SK-N-SH treated with all-trans-retinoic acid at 6 μM for 48 hours (cell line): ENCODE measurements around the gene FCHSD2.

Experiments
- ISL1 ChIP-seq: fragments of 250-450 bp; sonication (Bioruptor Pico); IDR thresholded peaks from 2 replicates; pipeline ENCODE4 v2.1.2; 2022; ENCODE audit warnings: mild to moderate bottlenecking, moderate library complexity
- RARB ChIP-seq: fragments of 250-450 bp; sonication (Bioruptor Pico); IDR thresholded peaks from 2 replicates; pipeline ENCODE4 v1.8.0; 2021; ENCODE audit warnings: mild to moderate bottlenecking, moderate library complexity
- SNAI2 ChIP-seq: fragments of 250-450 bp; sonication (Bioruptor Pico); IDR thresholded peaks from 2 replicates; pipeline ENCODE4 v1.5.0; 2020; ENCODE audit warnings: mild to moderate bottlenecking, moderate library complexity
- TCF4 ChIP-seq: fragments of 250-450 bp; sonication (Bioruptor Pico); IDR thresholded peaks from 2 replicates; pipeline ENCODE4 v1.8.0; 2021; ENCODE audit warnings: mild to moderate bottlenecking, moderate library complexity, borderline replicate concordance
- TOX ChIP-seq: fragments of 250-450 bp; sonication (Bioruptor Pico); IDR thresholded peaks from 2 replicates; pipeline ENCODE4 v1.8.0; 2021; ENCODE audit warnings: mild to moderate bottlenecking, moderate library complexity, borderline replicate concordance
- ZFP30 ChIP-seq: fragments of 450-650 bp; formaldehyde crosslinking; IDR thresholded peaks from 2 replicates; pipeline ENCODE4 v1.5.0; 2022; ENCODE audit warnings: mild to moderate bottlenecking, moderate library complexity
- ZNF565 ChIP-seq: fragments of 450-650 bp; formaldehyde crosslinking; conservative IDR thresholded peaks from 2 replicates; pipeline ENCODE4 v1.5.0; 2020; ENCODE audit warnings: low read depth, mild to moderate bottlenecking, moderate library complexity
- TF ChIP-seq, protein P1 (sequence below): fragments of 250-450 bp; sonication (Bioruptor Pico); IDR thresholded peaks from 2 replicates; pipeline ENCODE4 v1.5.0; 2020; ENCODE audit warnings: mild to moderate bottlenecking, moderate library complexity

DNA sequence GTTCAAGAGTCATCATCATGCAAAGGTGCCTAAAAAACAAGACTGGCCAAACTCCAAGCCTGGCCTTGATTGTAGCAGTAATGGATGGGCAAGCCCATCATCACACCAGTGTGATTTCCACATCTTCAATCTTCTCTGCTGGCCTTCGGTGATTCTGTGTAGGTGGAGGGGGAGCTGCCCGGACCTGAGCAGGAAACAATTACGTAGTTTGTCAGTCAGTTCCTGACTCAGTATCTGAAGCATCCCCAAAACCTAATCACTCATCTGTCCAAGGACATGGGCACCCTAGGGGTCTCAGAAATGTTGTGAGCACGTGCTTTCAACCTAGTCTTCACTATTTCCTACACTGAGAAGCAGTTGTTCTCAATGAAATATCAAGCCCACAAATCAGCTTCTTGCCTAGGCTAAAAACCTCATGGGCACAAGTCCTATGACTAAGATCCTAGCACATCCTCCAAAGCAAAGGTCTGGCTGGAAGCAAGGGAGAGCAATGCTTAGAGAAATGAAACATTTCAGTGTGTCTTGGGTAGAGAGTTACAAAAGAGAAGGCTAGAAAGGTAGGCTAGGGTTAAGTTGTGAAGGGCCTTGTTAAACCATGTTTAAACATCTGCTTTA lies 303.3 kb downstream of the FCHSD2 start:
- TF ChIP-seq ZFP30 (CRISPR knock-in tag): no peak
- no peak for TF ChIP-seq SNAI2 (CRISPR knock-in tag)
- no peak for TF ChIP-seq RARB (CRISPR knock-in tag)
- no peak for TF ChIP-seq ISL1 (CRISPR knock-in tag)
- TF ChIP-seq, protein P1, sequence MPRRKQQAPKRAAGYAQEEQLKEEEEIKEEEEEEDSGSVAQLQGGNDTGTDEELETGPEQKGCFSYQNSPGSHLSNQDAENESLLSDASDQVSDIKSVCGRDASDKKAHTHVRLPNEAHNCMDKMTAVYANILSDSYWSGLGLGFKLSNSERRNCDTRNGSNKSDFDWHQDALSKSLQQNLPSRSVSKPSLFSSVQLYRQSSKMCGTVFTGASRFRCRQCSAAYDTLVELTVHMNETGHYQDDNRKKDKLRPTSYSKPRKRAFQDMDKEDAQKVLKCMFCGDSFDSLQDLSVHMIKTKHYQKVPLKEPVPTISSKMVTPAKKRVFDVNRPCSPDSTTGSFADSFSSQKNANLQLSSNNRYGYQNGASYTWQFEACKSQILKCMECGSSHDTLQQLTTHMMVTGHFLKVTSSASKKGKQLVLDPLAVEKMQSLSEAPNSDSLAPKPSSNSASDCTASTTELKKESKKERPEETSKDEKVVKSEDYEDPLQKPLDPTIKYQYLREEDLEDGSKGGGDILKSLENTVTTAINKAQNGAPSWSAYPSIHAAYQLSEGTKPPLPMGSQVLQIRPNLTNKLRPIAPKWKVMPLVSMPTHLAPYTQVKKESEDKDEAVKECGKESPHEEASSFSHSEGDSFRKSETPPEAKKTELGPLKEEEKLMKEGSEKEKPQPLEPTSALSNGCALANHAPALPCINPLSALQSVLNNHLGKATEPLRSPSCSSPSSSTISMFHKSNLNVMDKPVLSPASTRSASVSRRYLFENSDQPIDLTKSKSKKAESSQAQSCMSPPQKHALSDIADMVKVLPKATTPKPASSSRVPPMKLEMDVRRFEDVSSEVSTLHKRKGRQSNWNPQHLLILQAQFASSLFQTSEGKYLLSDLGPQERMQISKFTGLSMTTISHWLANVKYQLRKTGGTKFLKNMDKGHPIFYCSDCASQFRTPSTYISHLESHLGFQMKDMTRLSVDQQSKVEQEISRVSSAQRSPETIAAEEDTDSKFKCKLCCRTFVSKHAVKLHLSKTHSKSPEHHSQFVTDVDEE (CRISPR knock-in tag): no peak
- no peak for TF ChIP-seq ZNF565 (CRISPR knock-in tag)
- TF ChIP-seq TCF4: no peak
- TF ChIP-seq TOX (CRISPR knock-in tag): no peak
